A549 (cell line): ENCODE results near the gene CNKSR3. TPM values are rescaled to one million over a fixed set of nuclear protein-coding genes. Genes with fewer than 3 reads are reported as not detected.

ENCODE experiments used
- ATAC-seq, 2 experiments: fragments of 200-7000 bp in 1 of 2; fragments of >200 bp in 1 of 2; cut with Nextera tagmentation in 1 of 2; cut with Tn5 transposase in 1 of 2; 3 replicates each; pipeline versions ENCODE4 v1.8.0 to v1.9.1; 2018 to 2020; ENCODE audit warnings: mild to moderate bottlenecking in 1 of 2, moderate library complexity in 1 of 2
- CTCF ChIA-PET: fragments of 300-600 bp; sonication (Branson Sonifier 250); formaldehyde crosslinking; extraction: SDS; loops from one replicate; lab custom pipeline; 2021; ENCODE audit warnings: antibody characterized with exemption, inconsistent platforms; lab: Yijun Ruan, JAX
- POLR2A ChIA-PET: fragments of 350-600 bp; formaldehyde crosslinking; extraction: SDS; loops from one replicate; lab custom pipeline; 2021; ENCODE audit warnings: antibody characterized with exemption, inconsistent platforms; lab: Yijun Ruan, JAX
- DNase-seq, 2 experiments: peaks; one replicate each; pipeline versions ENCODE4 v3.0.0 to v3.0.0-alpha.2; 2011 to 2016; ENCODE audit warnings: low read depth in 1 of 2, low spot score in 1 of 2
- FAIRE-seq: peaks from 2 replicates; lab custom pipeline; 2011; peaks lifted over from hg19 to GRCh38; lab: Jason Lieb, UNC
- H3K27ac ChIP-seq, 2 experiments: fragments of >200 bp; sonication (Bioruptor Twin); formaldehyde crosslinking; 3 replicates each; pipeline ENCODE4 v1.5.1; 2016 to 2017
- H3K4me1 ChIP-seq: fragments of >200 bp; sonication (Bioruptor Twin); formaldehyde crosslinking; 3 replicates; pipeline ENCODE4 v1.6.1; 2016
- H3K4me2 ChIP-seq: fragments of >200 bp; sonication (Bioruptor Twin); formaldehyde crosslinking; 3 replicates; pipeline ENCODE4 v1.6.1; 2016
- H3K4me3 ChIP-seq: fragments of >200 bp; sonication (Bioruptor Twin); formaldehyde crosslinking; 3 replicates; pipeline ENCODE4 v1.5.1; 2016
- H3K9me3 ChIP-seq: fragments of >200 bp; sonication (Bioruptor Twin); formaldehyde crosslinking; 3 replicates; pipeline ENCODE4 v1.6.1; 2016
- CBX2 ChIP-seq: fragments of 200-600 bp; sonication (generic); IDR thresholded peaks from 2 replicates; pipeline ENCODE4 v1.6.1; 2016; ENCODE audit warnings: low read depth, mild to moderate bottlenecking, borderline replicate concordance
- CBX8 ChIP-seq: fragments of 200-600 bp; sonication (generic); IDR thresholded peaks from 2 replicates; pipeline ENCODE4 v1.6.1; 2016
- CHD2 ChIP-seq: fragments of 150-350 bp; IDR thresholded peaks from 2 replicates; pipeline ENCODE4 v1.6.1; 2014; ENCODE audit warnings: low read length; ENCODE audit not compliant: partially characterized antibody
- CHD4 ChIP-seq: fragments of 200-600 bp; sonication (generic); IDR thresholded peaks from 2 replicates; pipeline ENCODE4 v1.6.1; 2016; ENCODE audit warnings: antibody characterized with exemption, mild to moderate bottlenecking, borderline replicate concordance
- EP300 ChIP-seq, 2 experiments: fragments of >200 bp; sonication (Bioruptor Twin); formaldehyde crosslinking; IDR thresholded peaks; 2 replicates in 1 of 2; 3 replicates in 1 of 2; pipeline ENCODE4 v1.6.1; 2016 to 2017
- FOXS1 ChIP-seq: fragments of 250-450 bp; sonication (Bioruptor Pico); IDR thresholded peaks from 2 replicates; pipeline ENCODE4 v1.5.0; 2020; ENCODE audit warnings: mild to moderate bottlenecking, moderate library complexity
- HEYL ChIP-seq: fragments of 250-450 bp; sonication (Bioruptor Pico); IDR thresholded peaks from 2 replicates; pipeline ENCODE4 v1.8.0; 2021; ENCODE audit warnings: mild to moderate bottlenecking, moderate library complexity
- MAFK ChIP-seq: fragments of 450-650 bp; IDR thresholded peaks from 2 replicates; pipeline ENCODE4 v1.6.1; 2014; ENCODE audit not compliant: partially characterized antibody
- PHF8 ChIP-seq: fragments of 200-600 bp; sonication (generic); IDR thresholded peaks from 2 replicates; pipeline ENCODE4 v1.6.1; 2016; ENCODE audit warnings: low read depth, mild to moderate bottlenecking, antibody characterized with exemption, moderate library complexity, borderline replicate concordance
- POLR2AphosphoS2 ChIP-seq: conservative IDR thresholded peaks from 2 replicates; pipeline ENCODE4 v1.6.1; 2012; ENCODE audit warnings: low read length, improper control_type of control experiment, inconsistent platforms
- SMC3 ChIP-seq: fragments of >200 bp; sonication (Bioruptor Twin); formaldehyde crosslinking; IDR thresholded peaks from 3 replicates; pipeline ENCODE4 v1.6.1; 2018; ENCODE audit warnings: inconsistent platforms
- SREBF2 ChIP-seq: fragments of 450-650 bp; IDR thresholded peaks from 2 replicates; pipeline ENCODE4 v1.6.1; 2014; ENCODE audit warnings: mild to moderate bottlenecking, moderate library complexity
- ZC3H11A ChIP-seq: fragments of 450-650 bp; IDR thresholded peaks from 2 replicates; pipeline ENCODE4 v1.6.1; 2014; ENCODE audit warnings: antibody characterized with exemption, mild to moderate bottlenecking
- ZNF302 ChIP-seq: fragments of 250-450 bp; sonication (Bioruptor Pico); IDR thresholded peaks from 2 replicates; pipeline ENCODE4 v1.9.0; 2021; ENCODE audit warnings: inconsistent platforms, mild to moderate bottlenecking, moderate library complexity
- WGBS: methylation state at CpG from one replicate; pipeline ENCODE4 v1.1.6; 2017; ENCODE audit errors: missing lambda C conversion rate; 5-methylcytosine and 5-hydroxymethylcytosine counted together
- polyA plus RNA-seq, 4 experiments: library from polyadenylated mRNA; depleted of rRNA in 3 of 4; stranded (reverse); fragments of >200 nt; fragmentation: RNase III in 1 of 4; extraction: RNeasy Plus Mini Kit Qiagen cat#74134 plus additional on column Dnase treatment in 1 of 4; gene quantifications; 2 replicates in 3 of 4; 3 replicates in 1 of 4; pipeline ENCODE4 v1.2.3, GENCODE V29; 2011 to 2017
- TF ChIP-seq, protein P1 (sequence below): fragments of >200 bp; sonication (Bioruptor Twin); formaldehyde crosslinking; IDR thresholded peaks from 3 replicates; pipeline ENCODE4 v1.6.1; 2016
- TF ChIP-seq, protein P2 (sequence below): IDR thresholded peaks from 2 replicates; pipeline ENCODE4 v1.6.1; 2012
- TF ChIP-seq, protein P3 (sequence below): fragments of >200 bp; sonication (Bioruptor Twin); formaldehyde crosslinking; IDR thresholded peaks from 2 replicates; pipeline ENCODE4 v1.6.1; 2016
- TF ChIP-seq, protein P4 (sequence below): fragments of >200 bp; sonication (Bioruptor Twin); formaldehyde crosslinking; IDR thresholded peaks from 3 replicates; pipeline ENCODE4 v1.5.1; 2016
- TF ChIP-seq, protein P5 (sequence below): fragments of 150-350 bp; IDR thresholded peaks from 2 replicates; pipeline ENCODE4 v1.6.1; 2014; ENCODE audit warnings: low read depth, mild to moderate bottlenecking, low read length

CNKSR3 gene
- polyA plus RNA-seq, 2 of the 4 experiments (the other 2 are of a cell fraction) = 2.9 to 3.5 TPM

DNA sequence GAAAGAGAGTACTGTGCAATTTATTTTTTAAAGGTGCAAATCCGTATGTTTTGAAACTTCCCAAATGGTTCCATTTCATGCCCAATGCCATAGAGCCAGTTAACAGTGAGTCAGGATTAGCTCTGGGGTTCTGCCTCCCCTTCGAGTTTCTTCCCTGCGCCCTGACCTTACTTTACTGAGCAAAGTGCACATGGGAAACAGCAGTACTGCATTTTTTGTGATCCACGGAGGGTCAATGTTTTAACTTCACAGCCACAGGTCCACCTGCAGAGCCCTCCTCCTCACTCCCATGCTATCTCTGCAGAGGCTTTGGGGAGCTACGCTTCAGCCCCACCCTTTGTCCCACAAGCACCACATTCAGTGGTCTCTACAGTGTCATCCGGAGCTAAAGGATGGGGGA lies 44.0 kb upstream of the CNKSR3 start:
- ATAC-seq (peak; percentile 39 to 45; a peak in 4 of 6 replicates), DNase-seq (no peak), FAIRE-seq (no peak)
- Histone ChIP-seq H3K4me2 (peak overlapping the region; percentile 68), H3K4me1 (peaks cover 15% of the 10 kb centered on the region), H3K9me3 (no peaks in the 10 kb centered on the region), H3K27ac (peak overlapping the region; percentile 7 to 50; a peak in 4 of 6 replicates), H3K4me3 (no peak overlapping the region)
- 65% methylated on average over 6 of the region's 6 CpGs for WGBS
- TF ChIP-seq, protein P1, sequence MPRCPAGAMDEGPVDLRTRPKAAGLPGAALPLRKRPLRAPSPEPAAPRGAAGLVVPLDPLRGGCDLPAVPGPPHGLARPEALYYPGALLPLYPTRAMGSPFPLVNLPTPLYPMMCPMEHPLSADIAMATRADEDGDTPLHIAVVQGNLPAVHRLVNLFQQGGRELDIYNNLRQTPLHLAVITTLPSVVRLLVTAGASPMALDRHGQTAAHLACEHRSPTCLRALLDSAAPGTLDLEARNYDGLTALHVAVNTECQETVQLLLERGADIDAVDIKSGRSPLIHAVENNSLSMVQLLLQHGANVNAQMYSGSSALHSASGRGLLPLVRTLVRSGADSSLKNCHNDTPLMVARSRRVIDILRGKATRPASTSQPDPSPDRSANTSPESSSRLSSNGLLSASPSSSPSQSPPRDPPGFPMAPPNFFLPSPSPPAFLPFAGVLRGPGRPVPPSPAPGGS = no peak
- no peak for TF ChIP-seq PHF8
- no peak for TF ChIP-seq FOXS1
- CTCF ChIA-PET = interaction anchor here (0.6 kb wide), 1 partner anchor 16 kb away, joined by 4 read pairs; no protein-coding TSS in a partner anchor
- POLR2A ChIA-PET = no interaction called here

DNA sequence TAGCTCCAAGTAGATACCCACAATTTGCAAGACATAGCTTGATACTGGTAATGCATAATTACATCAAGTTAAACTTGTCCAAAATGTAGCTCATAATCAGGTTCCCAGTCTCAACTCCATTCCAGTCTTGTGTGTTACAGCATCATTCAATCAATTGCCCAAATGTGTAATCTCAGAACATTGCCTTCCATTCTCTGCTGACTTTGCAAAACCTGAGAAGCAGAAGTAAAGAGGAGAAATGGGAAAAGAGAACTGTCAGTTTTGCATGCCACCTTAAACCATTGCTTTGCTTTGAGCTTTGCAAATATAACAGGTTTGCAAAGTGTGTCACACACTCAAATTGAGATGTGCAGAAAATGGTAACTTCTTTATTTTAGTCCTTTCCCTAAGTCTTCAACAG lies 40.3 kb upstream of the CNKSR3 start:
- no peak overlapping the region for H3K27ac ChIP-seq
- FAIRE-seq = no peak
- H3K4me2 ChIP-seq = no peak overlapping the region
- H3K4me3 ChIP-seq = no peak overlapping the region
- ATAC-seq = no peak
- no peaks in the 10 kb centered on the region for H3K9me3 ChIP-seq
- POLR2A ChIA-PET = no interaction called here
- CTCF ChIA-PET = no interaction called here
- H3K4me1 ChIP-seq = peaks cover 14% of the 10 kb centered on the region
- TF ChIP-seq PHF8 (no peak), MAFK (peak; percentile 62), CHD2 (no peak)
- TF ChIP-seq, all 56 proteins: peak for 1
- no peak for DNase-seq

DNA sequence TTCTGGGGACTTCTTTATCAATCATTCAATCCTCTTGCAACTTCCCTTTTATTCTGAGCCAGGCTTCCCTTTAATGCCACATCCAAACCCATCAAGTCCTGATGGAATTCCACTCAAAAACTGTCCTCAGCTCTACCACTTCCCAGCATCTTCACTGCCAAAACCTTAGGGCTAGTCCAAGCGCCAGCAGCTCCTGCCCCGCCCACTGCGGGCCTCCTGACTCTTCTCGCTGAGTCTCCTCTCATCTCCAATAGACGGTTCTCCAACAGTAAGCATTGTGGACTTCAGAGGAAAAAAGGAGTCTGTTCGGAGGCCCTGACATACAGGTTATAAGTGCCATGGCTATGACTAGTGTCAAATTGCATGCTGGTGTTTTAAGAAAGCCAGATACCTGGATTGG lies 38.7 kb upstream of the CNKSR3 start:
- Histone ChIP-seq H3K4me2 (no peak overlapping the region), H3K9me3 (no peaks in the 10 kb centered on the region), H3K4me3 (no peak overlapping the region), H3K4me1 (no peaks in the 10 kb centered on the region), H3K27ac (no peak overlapping the region)
- TF ChIP-seq CHD4 = no peak
- ATAC-seq (no peak), FAIRE-seq (no peak), DNase-seq (no peak)
- CTCF ChIA-PET = no interaction called here
- POLR2A ChIA-PET = no interaction called here
- 95% methylated on average over 6 of the region's 6 CpGs for WGBS

DNA sequence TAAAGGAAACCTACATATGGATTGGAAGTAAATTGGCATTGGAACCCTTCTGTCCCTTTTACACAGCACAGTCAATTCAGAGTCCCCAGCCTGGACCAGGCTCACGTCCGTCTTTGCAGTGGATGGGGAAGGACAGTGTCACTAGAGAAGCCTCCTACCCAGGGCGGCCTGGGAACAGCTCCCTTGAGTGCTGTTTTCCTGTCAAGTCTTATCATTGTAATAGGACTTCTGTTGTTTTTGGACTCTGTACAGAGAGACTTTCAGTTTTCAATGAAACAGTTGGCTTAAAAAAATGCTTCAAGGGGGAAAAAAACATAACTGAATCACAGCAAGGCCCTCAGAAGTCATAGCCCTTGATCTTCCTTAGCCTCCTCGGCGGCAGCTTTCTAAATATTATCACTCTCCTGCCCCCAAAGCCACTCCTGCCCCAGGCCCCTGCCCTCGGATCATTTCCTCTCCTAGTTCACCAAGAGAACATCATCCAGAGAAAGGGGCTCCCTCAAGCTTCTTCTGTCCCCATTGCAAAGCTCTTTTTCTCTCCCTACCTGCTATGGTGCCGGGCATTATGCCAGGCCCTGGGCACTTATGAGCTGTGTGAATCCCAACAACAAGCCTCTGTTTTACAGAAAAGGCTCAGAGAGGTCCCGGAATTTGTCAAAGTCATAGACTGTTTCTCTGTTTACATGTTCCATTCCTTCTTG lies 37.8 kb upstream of the CNKSR3 start:
- ChIA-PET CTCF (no interaction called here), POLR2A (no interaction called here)
- DNase-seq = no peak
- ATAC-seq = no peak
- no peaks in the 10 kb centered on the region for H3K9me3 ChIP-seq
- no peaks in the 10 kb centered on the region for H3K4me1 ChIP-seq
- no peak overlapping the region for H3K4me2 ChIP-seq
- WGBS = 75% methylated on average over 8 of the region's 8 CpGs
- FAIRE-seq = no peak
- H3K27ac ChIP-seq = no peak overlapping the region
- H3K4me3 ChIP-seq = no peak overlapping the region
- TF ChIP-seq, protein P1 = no peak
- TF ChIP-seq ZNF302 (CRISPR knock-in tag) (no peak), EP300 (IDR thresholded peaks at IDR 0.05) (no peak), CBX8 (no peak), SMC3 (no peak), POLR2AphosphoS2 (no peak), SREBF2 (no peak), HEYL (CRISPR knock-in tag) (no peak), ZC3H11A (no peak), CBX2 (no peak)
- TF ChIP-seq, protein P2, sequence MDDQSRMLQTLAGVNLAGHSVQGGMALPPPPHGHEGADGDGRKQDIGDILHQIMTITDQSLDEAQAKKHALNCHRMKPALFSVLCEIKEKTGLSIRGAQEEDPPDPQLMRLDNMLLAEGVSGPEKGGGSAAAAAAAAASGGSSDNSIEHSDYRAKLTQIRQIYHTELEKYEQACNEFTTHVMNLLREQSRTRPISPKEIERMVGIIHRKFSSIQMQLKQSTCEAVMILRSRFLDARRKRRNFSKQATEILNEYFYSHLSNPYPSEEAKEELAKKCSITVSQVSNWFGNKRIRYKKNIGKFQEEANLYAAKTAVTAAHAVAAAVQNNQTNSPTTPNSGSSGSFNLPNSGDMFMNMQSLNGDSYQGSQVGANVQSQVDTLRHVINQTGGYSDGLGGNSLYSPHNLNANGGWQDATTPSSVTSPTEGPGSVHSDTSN = no peak
- TF ChIP-seq, protein P3, sequence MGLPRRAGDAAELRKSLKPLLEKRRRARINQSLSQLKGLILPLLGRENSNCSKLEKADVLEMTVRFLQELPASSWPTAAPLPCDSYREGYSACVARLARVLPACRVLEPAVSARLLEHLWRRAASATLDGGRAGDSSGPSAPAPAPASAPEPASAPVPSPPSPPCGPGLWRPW = no peak
- TF ChIP-seq, protein P4, sequence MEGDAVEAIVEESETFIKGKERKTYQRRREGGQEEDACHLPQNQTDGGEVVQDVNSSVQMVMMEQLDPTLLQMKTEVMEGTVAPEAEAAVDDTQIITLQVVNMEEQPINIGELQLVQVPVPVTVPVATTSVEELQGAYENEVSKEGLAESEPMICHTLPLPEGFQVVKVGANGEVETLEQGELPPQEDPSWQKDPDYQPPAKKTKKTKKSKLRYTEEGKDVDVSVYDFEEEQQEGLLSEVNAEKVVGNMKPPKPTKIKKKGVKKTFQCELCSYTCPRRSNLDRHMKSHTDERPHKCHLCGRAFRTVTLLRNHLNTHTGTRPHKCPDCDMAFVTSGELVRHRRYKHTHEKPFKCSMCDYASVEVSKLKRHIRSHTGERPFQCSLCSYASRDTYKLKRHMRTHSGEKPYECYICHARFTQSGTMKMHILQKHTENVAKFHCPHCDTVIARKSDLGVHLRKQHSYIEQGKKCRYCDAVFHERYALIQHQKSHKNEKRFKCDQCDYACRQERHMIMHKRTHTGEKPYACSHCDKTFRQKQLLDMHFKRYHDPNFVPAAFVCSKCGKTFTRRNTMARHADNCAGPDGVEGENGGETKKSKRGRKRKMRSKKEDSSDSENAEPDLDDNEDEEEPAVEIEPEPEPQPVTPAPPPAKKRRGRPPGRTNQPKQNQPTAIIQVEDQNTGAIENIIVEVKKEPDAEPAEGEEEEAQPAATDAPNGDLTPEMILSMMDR = no peak
- TF ChIP-seq, protein P5, sequence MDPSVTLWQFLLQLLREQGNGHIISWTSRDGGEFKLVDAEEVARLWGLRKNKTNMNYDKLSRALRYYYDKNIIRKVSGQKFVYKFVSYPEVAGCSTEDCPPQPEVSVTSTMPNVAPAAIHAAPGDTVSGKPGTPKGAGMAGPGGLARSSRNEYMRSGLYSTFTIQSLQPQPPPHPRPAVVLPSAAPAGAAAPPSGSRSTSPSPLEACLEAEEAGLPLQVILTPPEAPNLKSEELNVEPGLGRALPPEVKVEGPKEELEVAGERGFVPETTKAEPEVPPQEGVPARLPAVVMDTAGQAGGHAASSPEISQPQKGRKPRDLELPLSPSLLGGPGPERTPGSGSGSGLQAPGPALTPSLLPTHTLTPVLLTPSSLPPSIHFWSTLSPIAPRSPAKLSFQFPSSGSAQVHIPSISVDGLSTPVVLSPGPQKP = no peak
